H1 (cell line): ENCODE measurements around the gene SUOX. TPM values are rescaled to one million over a fixed set of nuclear protein-coding genes. Genes with fewer than 3 reads are reported as not detected.

Experiments used
- CTCF ChIA-PET: fragments of 300-600 bp; sonication (Branson Sonifier 250); formaldehyde crosslinking; loops from one replicate; lab custom pipeline; 2021; ENCODE audit not compliant: partially characterized antibody; lab: Charles Lee
- POLR2A ChIA-PET: fragments of 300-600 bp; sonication (Branson Sonifier 250); formaldehyde crosslinking; loops from one replicate; lab custom pipeline; 2021; ENCODE audit warnings: inconsistent platforms; ENCODE audit not compliant: partially characterized antibody; lab: Charles Lee
- DNase-seq, 2 experiments: peaks; one replicate each; pipeline versions ENCODE4 v3.0.0 to v3.0.0-alpha.2; 2010 to 2022; ENCODE audit warnings: low spot score in 2 of 2, low read depth in 1 of 2, mixed read lengths in 1 of 2
- FAIRE-seq: peaks from 2 replicates; lab custom pipeline; 2011; peaks lifted over from hg19 to GRCh38; lab: Jason Lieb, UNC
- H2AFZ ChIP-seq: 2 replicates; pipeline ENCODE4 v1.8.1; 2012; ENCODE audit warnings: low read length, inconsistent platforms
- H2AK5ac ChIP-seq: 2 replicates; pipeline ENCODE4 v1.6.1; 2013; ENCODE audit warnings: low read depth, low read length
- H2BK120ac ChIP-seq: replicated peaks from 2 replicates; pipeline ENCODE3; 2013; ENCODE audit warnings: low read depth, low read length, inconsistent platforms
- H2BK12ac ChIP-seq: 2 replicates; pipeline ENCODE4 v1.6.1; 2013; ENCODE audit warnings: low read depth, low read length
- H2BK15ac ChIP-seq: 2 replicates; pipeline ENCODE4 v1.6.1; 2013; ENCODE audit warnings: low read length
- H2BK20ac ChIP-seq: 2 replicates; pipeline ENCODE4 v1.6.1; 2013; ENCODE audit warnings: low read length
- H2BK5ac ChIP-seq: 2 replicates; pipeline ENCODE4 v1.6.1; 2013; ENCODE audit warnings: low read depth, low read length
- H3K14ac ChIP-seq: 2 replicates; pipeline ENCODE4 v1.6.1; 2013; ENCODE audit warnings: inconsistent platforms; ENCODE audit not compliant: insufficient read length
- H3K18ac ChIP-seq: 2 replicates; pipeline ENCODE4 v1.6.1; 2013; ENCODE audit warnings: low read length; ENCODE audit errors: extremely low read depth
- H3K23ac ChIP-seq: 2 replicates; pipeline ENCODE4 v1.6.1; 2013; ENCODE audit warnings: inconsistent platforms; ENCODE audit not compliant: insufficient read length
- H3K23me2 ChIP-seq: 2 replicates; pipeline ENCODE4 v1.6.1; 2013; ENCODE audit warnings: low read depth, low read length
- H3K27ac ChIP-seq: 2 replicates; pipeline ENCODE4 v1.6.1; 2011; ENCODE audit warnings: low read depth, low read length, inconsistent platforms
- H3K27me3 ChIP-seq, 4 experiments: replicated peaks in 1 of 4; 1 replicate in 1 of 4; 2 replicates in 3 of 4; pipeline versions ENCODE4 v1.6.1 to v1.8.1; 2011 to 2013; ENCODE audit warnings: low read length in 3 of 4, mild to moderate bottlenecking in 3 of 4, inconsistent platforms in 2 of 4, mixed read lengths in 2 of 4, moderate library complexity in 1 of 4; ENCODE audit not compliant: control insufficient read depth in 3 of 4, insufficient read depth in 3 of 4; ENCODE audit errors: extremely low read depth in 1 of 4
- H3K36me3 ChIP-seq, 4 experiments: 2 replicates each; pipeline versions ENCODE4 v1.6.1 to v1.8.1; 2011 to 2013; ENCODE audit warnings: mild to moderate bottlenecking in 4 of 4, low read length in 3 of 4, moderate library complexity in 2 of 4, control low read depth in 1 of 4, inconsistent platforms in 1 of 4; ENCODE audit not compliant: insufficient read depth in 4 of 4, control insufficient read depth in 2 of 4
- H3K4ac ChIP-seq: replicated peaks from 2 replicates; pipeline ENCODE3; 2013; ENCODE audit warnings: low read length, low read depth, mixed read lengths, inconsistent platforms; ENCODE audit not compliant: insufficient read length
- H3K4me1 ChIP-seq, 4 experiments: replicated peaks in 1 of 4; 1 replicate in 1 of 4; 2 replicates in 3 of 4; pipeline versions ENCODE4 v1.6.1 to v1.8.1; 2011 to 2013; ENCODE audit warnings: low read length in 3 of 4, inconsistent platforms in 2 of 4, mixed read lengths in 1 of 4; ENCODE audit not compliant: insufficient read depth in 4 of 4, control insufficient read depth in 3 of 4
- H3K4me2 ChIP-seq, 2 experiments: 2 replicates each; pipeline versions ENCODE4 v1.6.1 to v1.8.1; 2011 to 2013; ENCODE audit warnings: low read depth in 2 of 2, low read length in 2 of 2, control low read depth in 1 of 2, inconsistent platforms in 1 of 2, mild to moderate bottlenecking in 1 of 2; ENCODE audit not compliant: insufficient read depth in 1 of 2
- H3K4me3 ChIP-seq, 4 experiments: fragments of 200-600, 300-600 bp in 1 of 4; sonication (generic), shearing (Covaris generic), sonication (Bioruptor Twin) in 1 of 4; 2 replicates each; pipeline versions ENCODE4 v1.5.1 to v1.8.1; 2011 to 2016; ENCODE audit warnings: low read length in 4 of 4, low read depth in 3 of 4, control low read depth in 2 of 4, inconsistent platforms in 2 of 4, mild to moderate bottlenecking in 2 of 4, mixed read lengths in 1 of 4, moderate library complexity in 1 of 4; ENCODE audit not compliant: insufficient read depth in 2 of 4; ENCODE audit errors: extremely low read depth in 1 of 4
- H3K56ac ChIP-seq: replicated peaks from 2 replicates; pipeline ENCODE3; 2013; ENCODE audit warnings: low read depth, mild to moderate bottlenecking, mixed read lengths, low read length, inconsistent platforms; ENCODE audit not compliant: insufficient read length
- H3K79me1 ChIP-seq: 2 replicates; pipeline ENCODE4 v1.6.1; 2013; ENCODE audit warnings: low read depth, low read length, control low read depth
- H3K79me2 ChIP-seq, 2 experiments: 2 replicates each; pipeline versions ENCODE4 v1.6.1 to v1.8.1; 2012 to 2013; ENCODE audit warnings: low read length in 2 of 2, mild to moderate bottlenecking in 2 of 2, inconsistent platforms in 1 of 2; ENCODE audit not compliant: insufficient read depth in 2 of 2, control insufficient read depth in 1 of 2
- H3K9ac ChIP-seq, 4 experiments: replicated peaks in 1 of 4; 1 replicate in 1 of 4; 2 replicates in 3 of 4; pipeline versions ENCODE4 v1.6.1 to v1.8.1; 2011 to 2013; ENCODE audit warnings: low read depth in 3 of 4, low read length in 3 of 4, control low read depth in 2 of 4, mild to moderate bottlenecking in 2 of 4, moderate library complexity in 2 of 4, inconsistent platforms in 1 of 4; ENCODE audit errors: extremely low read depth in 1 of 4
- H3K9me3 ChIP-seq, 2 experiments: 2 replicates each; pipeline versions ENCODE4 v1.6.1 to v1.8.1; 2012 to 2013; ENCODE audit warnings: mild to moderate bottlenecking in 2 of 2, moderate library complexity in 2 of 2, control low read depth in 1 of 2, inconsistent platforms in 1 of 2, low read depth in 1 of 2, low read length in 1 of 2, mixed read lengths in 1 of 2; ENCODE audit not compliant: insufficient read depth in 2 of 2
- H4K20me1 ChIP-seq, 2 experiments: replicated peaks in 1 of 2; 2 replicates each; pipeline versions ENCODE3 to v1.8.1; 2011 to 2013; ENCODE audit warnings: inconsistent platforms in 2 of 2, low read length in 2 of 2, mild to moderate bottlenecking in 1 of 2; ENCODE audit not compliant: insufficient read depth in 2 of 2, control insufficient read depth in 1 of 2
- H4K5ac ChIP-seq: 2 replicates; pipeline ENCODE4 v1.6.1; 2013; ENCODE audit warnings: low read length, low read depth, mixed read lengths, inconsistent platforms; ENCODE audit not compliant: insufficient read length
- H4K8ac ChIP-seq: 2 replicates; pipeline ENCODE4 v1.8.0; 2013; ENCODE audit warnings: mild to moderate bottlenecking, moderate library complexity, low read length, inconsistent platforms; ENCODE audit not compliant: insufficient read depth; ENCODE audit errors: extremely low read depth
- H4K91ac ChIP-seq: replicated peaks from 2 replicates; pipeline ENCODE3; 2013; ENCODE audit warnings: low read length, mixed read lengths, inconsistent platforms; ENCODE audit not compliant: insufficient read length
- ASH2L ChIP-seq: fragments of 200-600, 300-600 bp; sonication (generic); IDR thresholded peaks from one replicate; pipeline ENCODE4 v1.7.1; 2017; ENCODE audit warnings: low read length
- BRCA1 ChIP-seq: IDR thresholded peaks from 2 replicates; pipeline ENCODE4 v1.6.1; 2012; ENCODE audit warnings: low read depth, low read length, improper control_type of control experiment
- JUN ChIP-seq: IDR thresholded peaks from 2 replicates; pipeline ENCODE4 v1.6.1; 2011; ENCODE audit warnings: low read depth, mild to moderate bottlenecking, improper control_type of control experiment, low read length
- NANOG ChIP-seq: IDR thresholded peaks from 2 replicates; pipeline ENCODE4 v1.6.1; 2011; ENCODE audit warnings: low read length, low read depth, mild to moderate bottlenecking, inconsistent platforms; ENCODE audit not compliant: insufficient read depth, poor library complexity, severe bottlenecking
- SAP30 ChIP-seq: fragments of 300-600 bp; sonication (generic); IDR thresholded peaks from 2 replicates; pipeline ENCODE4 v1.7.1; 2012; ENCODE audit warnings: low read length, moderate library complexity, mild to moderate bottlenecking, inconsistent platforms; ENCODE audit not compliant: insufficient read depth, insufficient replicate concordance
- SIN3A ChIP-seq, 2 experiments: IDR thresholded peaks in 1 of 2; conservative IDR thresholded peaks in 1 of 2; 2 replicates each; pipeline ENCODE4 v1.6.1; 2011 to 2012; ENCODE audit warnings: low read length in 2 of 2, improper control_type of control experiment in 1 of 2, low read depth in 1 of 2, mild to moderate bottlenecking in 1 of 2
- SIRT6 ChIP-seq: IDR thresholded peaks from one replicate; pipeline ENCODE4 v1.7.1; 2012; ENCODE audit warnings: low read length, inconsistent platforms
- SP1 ChIP-seq: IDR thresholded peaks from 2 replicates; pipeline ENCODE4 v1.6.1; 2011; ENCODE audit warnings: low read depth, low read length
- SP2 ChIP-seq: IDR thresholded peaks from 2 replicates; pipeline ENCODE4 v1.6.1; 2012; ENCODE audit warnings: mild to moderate bottlenecking, low read length, inconsistent platforms
- TAF7 ChIP-seq: optimal IDR thresholded peaks from 2 replicates; pipeline ENCODE3; 2011; ENCODE audit warnings: low read depth, mild to moderate bottlenecking, inconsistent platforms, low read length, moderate library complexity, borderline replicate concordance
- TBP ChIP-seq: IDR thresholded peaks from 2 replicates; pipeline ENCODE4 v1.6.1; 2011; ENCODE audit warnings: low read depth, low read length, improper control_type of control experiment
- WGBS, 2 experiments: shearing (Covaris generic) in 1 of 2; methylation state at CpG; one replicate each; pipeline versions ENCODE4 v1.1.6 to v1.1.7; 2013 to 2015; ENCODE audit warnings: low lambda C conversion rate in 2 of 2, mixed read lengths in 2 of 2, inconsistent platforms in 1 of 2, low coverage in 1 of 2, missing lambda C conversion rate in 1 of 2; ENCODE audit not compliant: insufficient replicate concordance in 2 of 2, insufficient coverage in 1 of 2, insufficient read length in 1 of 2; ENCODE audit errors: extremely low coverage in 1 of 2, missing lambda C conversion rate in 1 of 2; 5-methylcytosine and 5-hydroxymethylcytosine counted together
- polyA plus RNA-seq, 7 experiments: library from polyadenylated mRNA; depleted of rRNA in 3 of 7; stranded (reverse) in 5 of 7; unstranded in 2 of 7; fragments of >200 nt in 5 of 7; fragments of 200-250 nt in 2 of 7; gene quantifications; 1 replicate in 5 of 7; 2 replicates in 1 of 7; 4 replicates in 1 of 7; pipeline versions ENCODE4 v1.2.1 to v1.2.3, GENCODE V29; 2011 to 2013; ENCODE audit warnings: missing spikeins in 2 of 7, mixed read lengths in 2 of 7
- total RNA-seq: library from RNA; stranded (reverse); fragmentation: NEBNext Ultra II Directional; extraction: Animal tissue kit (Norgen Biotek cat#: 25700); gene quantifications from 2 replicates; pipeline ENCODE4 v1.2.1, GENCODE V29; 2021

SUOX gene
- total and polyA plus RNA-seq, 2 of the 8 experiments (the other 6 are each of a cell fraction or from before 2014, with no cell fraction given), result 22.5 to 31.3 TPM

DNA sequence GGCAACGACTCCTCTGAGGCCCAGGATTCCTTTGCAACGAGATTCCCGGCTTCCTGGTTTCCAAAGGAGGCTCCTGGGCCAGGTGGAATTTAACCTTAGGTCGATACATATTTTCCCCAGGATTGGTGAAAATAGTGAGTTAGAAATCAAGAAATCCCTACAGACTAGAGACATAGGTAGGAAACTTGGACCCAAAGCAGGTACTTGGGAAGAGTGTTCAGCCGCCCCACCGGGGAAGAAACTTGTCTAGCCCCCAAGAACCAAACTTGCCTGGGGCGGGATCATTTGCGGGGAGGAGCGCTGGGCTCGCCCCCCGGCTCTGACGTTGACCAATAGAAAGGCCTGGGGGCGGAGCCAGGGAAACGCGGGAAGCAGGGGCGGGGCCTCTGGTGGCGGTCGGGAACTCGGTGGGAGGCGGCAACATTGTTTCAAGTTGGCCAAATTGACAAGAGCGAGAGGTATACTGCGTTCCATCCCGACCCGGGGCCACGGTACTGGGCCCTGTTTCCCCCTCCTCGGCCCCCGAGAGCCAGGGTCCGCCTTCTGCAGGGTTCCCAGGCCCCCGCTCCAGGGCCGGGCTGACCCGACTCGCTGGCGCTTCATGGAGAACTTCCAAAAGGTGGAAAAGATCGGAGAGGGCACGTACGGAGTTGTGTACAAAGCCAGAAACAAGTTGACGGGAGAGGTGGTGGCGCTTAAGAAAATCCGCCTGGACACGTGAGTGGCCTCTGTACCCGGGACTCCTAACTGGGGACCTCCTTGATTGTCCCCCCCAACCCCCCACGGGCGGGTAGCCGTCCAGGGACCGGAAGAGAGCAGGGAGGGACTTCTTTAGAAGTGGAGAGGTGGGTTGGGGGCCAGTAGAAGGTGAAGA lies 30.4 kb upstream of the SUOX start, which contains the start of gene CDK2:
Gene CDK2, plus strand, starts transcription at position 423 of the 874 bp plus-strand sequence. Its CDS starts 179 bp downstream, at position 602.
- Histone ChIP-seq H4K8ac (peak within 1 kb of the TSS; percentile 69; the same call in 1 of the 2 replicates), H3K4me3 (peak within 1 kb of the TSS; percentile 78 to 93 (median 88)), H4K20me1 (no peaks in the 10 kb centered on the region), H3K9me3 (no peaks in the 10 kb centered on the region), H3K4ac (no peak within 1 kb of the TSS), H3K4me2 (peak within 1 kb of the TSS; percentile 78 to 90), H3K4me1 (peaks cover 2 to 13% (median 5%) of the 10 kb centered on the region in 4 experiments), H2BK120ac (no peak within 1 kb of the TSS), H2BK5ac (peak within 1 kb of the TSS; percentile 75; the same call in 1 of the 2 replicates), H3K36me3 (peaks cover 2 to 27% (median 14%) of the 10 kb centered on the region in 4 experiments; a peak in 5 of 8 replicates), H4K5ac (no peak within 1 kb of the TSS), H3K56ac (no peak within 1 kb of the TSS), H3K9ac (peak within 1 kb of the TSS; percentile 70 to 83 (median 76)), H3K18ac (peak within 1 kb of the TSS; percentile 62), H3K79me2 (peaks cover 3 to 18% of the 10 kb centered on the region in 2 experiments; a peak in 3 of 4 replicates), H3K23ac (no peak within 1 kb of the TSS), H2AFZ (peak within 1 kb of the TSS; percentile 33; the same call in 1 of the 2 replicates), H2BK12ac (peak within 1 kb of the TSS; percentile 75), H4K91ac (no peak within 1 kb of the TSS), H2BK20ac (no peak within 1 kb of the TSS), H3K27ac (peak within 1 kb of the TSS; percentile 51; the same call in 1 of the 2 replicates), H2BK15ac (no peak within 1 kb of the TSS), H3K27me3 (no peaks in the 10 kb centered on the region), H2AK5ac (no peak within 1 kb of the TSS), H3K79me1 (peaks cover 2% of the 10 kb centered on the region; the same call in 1 of the 2 replicates), H3K14ac (no peak within 1 kb of the TSS), H3K23me2 (peaks cover 12% of the 10 kb centered on the region; the same call in 1 of the 2 replicates)
- peak in 1 of 2 experiments; percentile 98 for DNase-seq
- 2% methylated on average over 37 of the region's 45 CpGs; no CpG with 5 or more reads in 1 of the 2 experiments for WGBS, 2 experiments
- ChIA-PET POLR2A (interaction anchor here (0.6 to 2.1 kb wide), 8 partner anchors 8 to 222 kb away, joined by 3 to 6 read pairs (median 4); partner anchors contain the start of gene SUOX), CTCF (interaction anchor here (0.6 to 1.4 kb wide), 3 partner anchors 36 to 1040 kb away, joined by 3 to 5 read pairs (median 3); no protein-coding TSS in a partner anchor)
- FAIRE-seq, result no peak
- TF ChIP-seq SAP30 (no peak), TAF7 (peak; percentile 37), SP1 (peak; percentile 74), SP2 (no peak), JUN (no peak), SIN3A (conservative IDR thresholded peaks at IDR 0.05 in 1 of 2, IDR thresholded peaks at IDR 0.05 in 1 of 2; ENCODE audit: low read depth in 1 of 2, low read length in 2 of 2) (peak; percentile 37 to 74; a peak in 3 of 4 replicates), SIRT6 (no peak), TBP (peak; percentile 17), NANOG (no peak), ASH2L (peak; percentile 13), BRCA1 (no peak)
